Prostate gland (tissue), 2 donors: ENCODE measurements around the gene GPR18.

Source experiments
- POLR2A ChIP-seq: fragments of 450-650 bp; IDR thresholded peaks from one replicate; pipeline ENCODE4 v1.6.1; 2016; ENCODE audit warnings: antibody characterized with exemption, mild to moderate bottlenecking
- TF ChIP-seq, protein P1 (sequence below), 4 experiments: fragments of 200-600 bp in 2 of 4; fragments of 450-650 bp in 2 of 4; sonication (generic) in 2 of 4; IDR thresholded peaks; 1 replicate in 3 of 4; 2 replicates in 1 of 4; pipeline ENCODE4 v1.5.1; 2016 to 2019; ENCODE audit warnings: antibody characterized with exemption in 4 of 4, mild to moderate bottlenecking in 2 of 4, moderate library complexity in 2 of 4

- TF ChIP-seq, protein P1, sequence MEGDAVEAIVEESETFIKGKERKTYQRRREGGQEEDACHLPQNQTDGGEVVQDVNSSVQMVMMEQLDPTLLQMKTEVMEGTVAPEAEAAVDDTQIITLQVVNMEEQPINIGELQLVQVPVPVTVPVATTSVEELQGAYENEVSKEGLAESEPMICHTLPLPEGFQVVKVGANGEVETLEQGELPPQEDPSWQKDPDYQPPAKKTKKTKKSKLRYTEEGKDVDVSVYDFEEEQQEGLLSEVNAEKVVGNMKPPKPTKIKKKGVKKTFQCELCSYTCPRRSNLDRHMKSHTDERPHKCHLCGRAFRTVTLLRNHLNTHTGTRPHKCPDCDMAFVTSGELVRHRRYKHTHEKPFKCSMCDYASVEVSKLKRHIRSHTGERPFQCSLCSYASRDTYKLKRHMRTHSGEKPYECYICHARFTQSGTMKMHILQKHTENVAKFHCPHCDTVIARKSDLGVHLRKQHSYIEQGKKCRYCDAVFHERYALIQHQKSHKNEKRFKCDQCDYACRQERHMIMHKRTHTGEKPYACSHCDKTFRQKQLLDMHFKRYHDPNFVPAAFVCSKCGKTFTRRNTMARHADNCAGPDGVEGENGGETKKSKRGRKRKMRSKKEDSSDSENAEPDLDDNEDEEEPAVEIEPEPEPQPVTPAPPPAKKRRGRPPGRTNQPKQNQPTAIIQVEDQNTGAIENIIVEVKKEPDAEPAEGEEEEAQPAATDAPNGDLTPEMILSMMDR (IDR thresholded peaks at IDR 0.05) = no peak
- TF ChIP-seq POLR2A = no peak
Observed at GRCh38 chr13:99215184-99215830, 42.9 kb downstream of the GPR18 start.
